T-helper 2 cell treated with Interferon-gamma antibody and Interleukin-4, amounts not matched to agents 5 μg/mL and 100 μg/mL, for 36 hours (primary cell): Measurements from ENCODE around the gene PPIF.
A peak's percentile ranks its signal among the peaks of the same experiment; 100 is the strongest.

ENCODE experiments used
- DNase-seq: peaks from one replicate; pipeline ENCODE4 v3.0.0; 2021; ENCODE audit warnings: low spot score
- H3K27ac Mint-ChIP-seq: one replicate; pipeline ENCODE4 v1.8.0; 2021; ENCODE audit warnings: mild to moderate bottlenecking, mixed read lengths
- H3K27me3 Mint-ChIP-seq: one replicate; pipeline ENCODE4 v1.8.0; 2021; ENCODE audit warnings: low read depth, mixed read lengths
- H3K36me3 Mint-ChIP-seq: one replicate; pipeline ENCODE4 v1.8.0; 2021; ENCODE audit warnings: low read depth, mixed read lengths
- H3K4me1 Mint-ChIP-seq: one replicate; pipeline ENCODE4 v1.8.0; 2021; ENCODE audit warnings: low read depth, mixed read lengths
- H3K4me3 Mint-ChIP-seq: one replicate; pipeline ENCODE4 v1.8.0; 2022; ENCODE audit warnings: mild to moderate bottlenecking, moderate library complexity, mixed read lengths
- H3K9me3 Mint-ChIP-seq: one replicate; pipeline ENCODE4 v1.8.0; 2021; ENCODE audit warnings: mixed read lengths

The PPIF gene

GRCh38 chr10:79320820-79321493 lies 26.3 kb upstream of the PPIF start:
- peaks cover 19% of the 10 kb centered on the region for H3K9me3 Mint-ChIP-seq
- H3K27ac Mint-ChIP-seq: peak overlapping the region; percentile 98
- no peak overlapping the region for H3K4me3 Mint-ChIP-seq
- peak; percentile 46 for DNase-seq
- H3K36me3 Mint-ChIP-seq: peaks cover 17% of the 10 kb centered on the region
- H3K27me3 Mint-ChIP-seq: no peaks in the 10 kb centered on the region
- H3K4me1 Mint-ChIP-seq: peaks cover 84% of the 10 kb centered on the region

GRCh38 chr10:79321494-79321882 lies 25.8 kb upstream of the PPIF start:
- no peaks in the 10 kb centered on the region for H3K27me3 Mint-ChIP-seq
- H3K4me1 Mint-ChIP-seq: peaks cover 82% of the 10 kb centered on the region
- DNase-seq: no peak
- peaks cover 17% of the 10 kb centered on the region for H3K36me3 Mint-ChIP-seq
- H3K27ac Mint-ChIP-seq: peak overlapping the region; percentile 98
- H3K9me3 Mint-ChIP-seq: peaks cover 19% of the 10 kb centered on the region
- peak overlapping the region; percentile 2 for H3K4me3 Mint-ChIP-seq

- peaks cover 19% of the 10 kb centered on the region for H3K9me3 Mint-ChIP-seq
- peaks cover 77% of the 10 kb centered on the region for H3K4me1 Mint-ChIP-seq
- no peaks in the 10 kb centered on the region for H3K27me3 Mint-ChIP-seq
- peak overlapping the region; percentile 98 for H3K27ac Mint-ChIP-seq
- peaks cover 17% of the 10 kb centered on the region for H3K36me3 Mint-ChIP-seq
- peak overlapping the region; percentile 2 for H3K4me3 Mint-ChIP-seq
- no peak for DNase-seq
Observed at GRCh38 chr10:79321951-79322350, 25.3 kb upstream of the PPIF start.

GRCh38 chr10:79322616-79323543 lies 24.4 kb upstream of the PPIF start:
- no peaks in the 10 kb centered on the region for H3K27me3 Mint-ChIP-seq
- peaks cover 16% of the 10 kb centered on the region for H3K36me3 Mint-ChIP-seq
- peaks cover 19% of the 10 kb centered on the region for H3K9me3 Mint-ChIP-seq
- peak; percentile 75 for DNase-seq
- H3K4me3 Mint-ChIP-seq: peak overlapping the region; percentile 75
- H3K27ac Mint-ChIP-seq: peak overlapping the region; percentile 98
- H3K4me1 Mint-ChIP-seq: peaks cover 68% of the 10 kb centered on the region

GRCh38 chr10:79323602-79324001 lies 23.7 kb upstream of the PPIF start:
- Mint-ChIP-seq H3K4me3 (peak overlapping the region; percentile 75), H3K27me3 (no peaks in the 10 kb centered on the region), H3K27ac (peak overlapping the region; percentile 98), H3K9me3 (peaks cover 15% of the 10 kb centered on the region), H3K36me3 (peaks cover 11% of the 10 kb centered on the region), H3K4me1 (peaks cover 60% of the 10 kb centered on the region)
- DNase-seq: no peak

GRCh38 chr10:79324032-79324695 lies 23.1 kb upstream of the PPIF start:
- H3K27ac Mint-ChIP-seq: peak overlapping the region; percentile 98
- no peak overlapping the region for H3K4me3 Mint-ChIP-seq
- no peaks in the 10 kb centered on the region for H3K27me3 Mint-ChIP-seq
- H3K9me3 Mint-ChIP-seq: peaks cover 10% of the 10 kb centered on the region
- peaks cover 55% of the 10 kb centered on the region for H3K4me1 Mint-ChIP-seq
- no peak for DNase-seq
- H3K36me3 Mint-ChIP-seq: peaks cover 5% of the 10 kb centered on the region

GRCh38 chr10:79326361-79327089 lies 20.7 kb upstream of the PPIF start:
- DNase-seq: no peak
- H3K4me1 Mint-ChIP-seq: peaks cover 43% of the 10 kb centered on the region
- no peak overlapping the region for H3K27ac Mint-ChIP-seq
- no peak overlapping the region for H3K4me3 Mint-ChIP-seq
- no peaks in the 10 kb centered on the region for H3K36me3 Mint-ChIP-seq
- H3K27me3 Mint-ChIP-seq: no peaks in the 10 kb centered on the region
- no peaks in the 10 kb centered on the region for H3K9me3 Mint-ChIP-seq

GRCh38 chr10:79327090-79327457 lies 20.2 kb upstream of the PPIF start:
- H3K4me1 Mint-ChIP-seq: peaks cover 43% of the 10 kb centered on the region
- no peaks in the 10 kb centered on the region for H3K27me3 Mint-ChIP-seq
- no peak overlapping the region for H3K27ac Mint-ChIP-seq
- DNase-seq: no peak
- peaks cover 4% of the 10 kb centered on the region for H3K9me3 Mint-ChIP-seq
- H3K4me3 Mint-ChIP-seq: no peak overlapping the region
- H3K36me3 Mint-ChIP-seq: peaks cover 3% of the 10 kb centered on the region

GRCh38 chr10:79328147-79328701 lies 19.0 kb upstream of the PPIF start:
- DNase-seq: no peak
- Mint-ChIP-seq H3K27ac (no peak overlapping the region), H3K27me3 (no peaks in the 10 kb centered on the region), H3K36me3 (peaks cover 4% of the 10 kb centered on the region), H3K4me1 (peaks cover 35% of the 10 kb centered on the region), H3K9me3 (peaks cover 8% of the 10 kb centered on the region), H3K4me3 (no peak overlapping the region)

GRCh38 chr10:79328737-79329504 lies 18.3 kb upstream of the PPIF start:
- peaks cover 6% of the 10 kb centered on the region for H3K36me3 Mint-ChIP-seq
- no peak for DNase-seq
- peaks cover 31% of the 10 kb centered on the region for H3K4me1 Mint-ChIP-seq
- H3K27me3 Mint-ChIP-seq: no peaks in the 10 kb centered on the region
- H3K27ac Mint-ChIP-seq: no peak overlapping the region
- H3K4me3 Mint-ChIP-seq: no peak overlapping the region
- peaks cover 11% of the 10 kb centered on the region for H3K9me3 Mint-ChIP-seq

- DNase-seq: no peak
- H3K4me3 Mint-ChIP-seq: no peak overlapping the region
- no peaks in the 10 kb centered on the region for H3K27me3 Mint-ChIP-seq
- peaks cover 29% of the 10 kb centered on the region for H3K4me1 Mint-ChIP-seq
- peaks cover 8% of the 10 kb centered on the region for H3K36me3 Mint-ChIP-seq
- H3K27ac Mint-ChIP-seq: no peak overlapping the region
- H3K9me3 Mint-ChIP-seq: peaks cover 14% of the 10 kb centered on the region
Observed at GRCh38 chr10:79329529-79329928, 17.7 kb upstream of the PPIF start.

- Mint-ChIP-seq H3K27ac (peak overlapping the region; percentile 75), H3K36me3 (peaks cover 8% of the 10 kb centered on the region), H3K4me1 (peaks cover 29% of the 10 kb centered on the region), H3K27me3 (no peaks in the 10 kb centered on the region), H3K9me3 (peaks cover 14% of the 10 kb centered on the region), H3K4me3 (peak overlapping the region; percentile 50)
- DNase-seq: no peak
Observed at GRCh38 chr10:79331226-79331625, 16.0 kb upstream of the PPIF start.

- Mint-ChIP-seq H3K27me3 (no peaks in the 10 kb centered on the region), H3K4me1 (peaks cover 29% of the 10 kb centered on the region), H3K36me3 (peaks cover 8% of the 10 kb centered on the region), H3K4me3 (peak overlapping the region; percentile 50), H3K27ac (peak overlapping the region; percentile 75), H3K9me3 (peaks cover 14% of the 10 kb centered on the region)
- DNase-seq: peak; percentile 90
Observed at GRCh38 chr10:79331709-79332108, 15.6 kb upstream of the PPIF start.
